HUDEP-2 (cell line): ENCODE results near the gene CAMK2A.
"Not testable (repeated sequence)": the region's sequence is repeated elsewhere in the genome, so short reads cannot be mapped to it uniquely, and the experiment has no call there.

Experiments used
- DNase-seq, 76 experiments: peaks; one replicate each; lab custom pipeline; 2025; ENCODE audit not compliant: unreplicated experiment in 76 of 76; lab: John Stamatoyannopoulos, UW

CAMK2A gene

GRCh38 chr5:150242251-150242894, 47.2 kb downstream of the CAMK2A start:
- DNase-seq: no peak

GRCh38 chr5:150241298-150242160, 48.0 kb downstream of the CAMK2A start:
- DNase-seq: no peak

- DNase-seq: no peak
Observed at GRCh38 chr5:150239794-150240122, 49.8 kb downstream of the CAMK2A start.

GRCh38 chr5:150239099-150239793, 50.3 kb downstream of the CAMK2A start:
- no peak for DNase-seq

GRCh38 chr5:150238646-150239045, 50.9 kb downstream of the CAMK2A start:
- DNase-seq: no peak

GRCh38 chr5:150236981-150237754, 52.4 kb downstream of the CAMK2A start:
- no peak for DNase-seq

GRCh38 chr5:150236313-150236712, 53.3 kb downstream of the CAMK2A start:
- no peak for DNase-seq

GRCh38 chr5:150235500-150235854, 54.1 kb downstream of the CAMK2A start:
- no peak for DNase-seq

GRCh38 chr5:150234576-150235499, 54.7 kb downstream of the CAMK2A start:
- DNase-seq: no peak

- not testable (repeated sequence) for DNase-seq
Observed at GRCh38 chr5:150233706-150234105, 55.9 kb downstream of the CAMK2A start.

- no peak for DNase-seq
Observed at GRCh38 chr5:150230842-150231241, 58.7 kb downstream of the CAMK2A start.

GRCh38 chr5:150229571-150229970, 60.0 kb downstream of the CAMK2A start:
- DNase-seq: no peak

GRCh38 chr5:150227606-150228273, 61.8 kb downstream of the CAMK2A start:
- DNase-seq: no peak

- DNase-seq: no peak
Observed at GRCh38 chr5:150227036-150227435, 62.5 kb downstream of the CAMK2A start.

GRCh38 chr5:150224483-150225027, 65.0 kb downstream of the CAMK2A start:
- DNase-seq: no peak

- no peak for DNase-seq
Observed at GRCh38 chr5:150223474-150223873, 66.1 kb downstream of the CAMK2A start.

GRCh38 chr5:150222906-150223305, 66.7 kb downstream of the CAMK2A start:
- DNase-seq: no peak

GRCh38 chr5:150221471-150221870, 68.1 kb downstream of the CAMK2A start:
- no peak for DNase-seq

GRCh38 chr5:150219861-150220260, 69.7 kb downstream of the CAMK2A start:
- no peak for DNase-seq
